Caco-2 (cell line): Measurements from ENCODE around the gene GTPBP1. TPM values are rescaled to one million over a fixed set of nuclear protein-coding genes. Genes with fewer than 3 reads are reported as not detected.

ENCODE experiments used
- BruUV-seq: library from RNA; stranded (reverse); fragments of 400-500 nt; replicated peaks from 2 replicates; lab custom pipeline; 2021; lab: Mats Ljungman, UMichigan
- CTCF ChIA-PET: fragments of 300-600 bp; sonication (Branson Sonifier 250); formaldehyde crosslinking; loops from one replicate; lab custom pipeline; 2022; ENCODE audit warnings: antibody characterized with exemption; lab: Charles Lee
- POLR2A ChIA-PET: fragments of 300-600 bp; sonication (Branson Sonifier 250); formaldehyde crosslinking; loops from one replicate; lab custom pipeline; 2022; ENCODE audit warnings: antibody characterized with exemption; lab: Charles Lee
- DNase-seq, 2 experiments: peaks; one replicate each; pipeline versions ENCODE4 v3.0.0 to v3.0.0-alpha.2; 2020 to 2022
- H3K27me3 ChIP-seq: replicated peaks from 2 replicates; pipeline ENCODE4 v1.6.0; 2011; ENCODE audit warnings: low read length; ENCODE audit not compliant: control insufficient read depth, insufficient read depth
- H3K36me3 ChIP-seq: 2 replicates; pipeline ENCODE4 v1.5.1; 2011; ENCODE audit warnings: low read length; ENCODE audit not compliant: control insufficient read depth, insufficient read depth
- H3K4me1 ChIP-seq: fragments of 250-450 bp; sonication (Bioruptor Pico); 2 replicates; pipeline ENCODE4 v1.5.1; 2020; ENCODE audit warnings: mild to moderate bottlenecking
- H3K4me3 ChIP-seq: 2 replicates; pipeline ENCODE4 v1.5.1; 2011; ENCODE audit warnings: low read depth, mild to moderate bottlenecking, control low read depth, low read length
- H3K9me3 ChIP-seq: fragments of 250-450 bp; sonication (Bioruptor Pico); 2 replicates; pipeline ENCODE4 v1.5.1; 2020; ENCODE audit warnings: mild to moderate bottlenecking, moderate library complexity
- H3K27ac Mint-ChIP-seq: one replicate; pipeline ENCODE4 v1.8.0; 2022; ENCODE audit warnings: mixed read lengths; ENCODE audit not compliant: unreplicated experiment
- H3K27me3 Mint-ChIP-seq: one replicate; pipeline ENCODE4 v1.8.0; 2022; ENCODE audit warnings: mixed read lengths; ENCODE audit not compliant: insufficient read depth, unreplicated experiment
- H3K36me3 Mint-ChIP-seq: one replicate; pipeline ENCODE4 v1.8.0; 2022; ENCODE audit warnings: mild to moderate bottlenecking, mixed read lengths; ENCODE audit not compliant: insufficient read depth, unreplicated experiment
- H3K4me1 Mint-ChIP-seq: one replicate; pipeline ENCODE4 v1.8.0; 2022; ENCODE audit warnings: low read depth, mixed read lengths; ENCODE audit not compliant: unreplicated experiment
- H3K4me3 Mint-ChIP-seq: one replicate; pipeline ENCODE4 v1.8.0; 2022; ENCODE audit warnings: mild to moderate bottlenecking, moderate library complexity, mixed read lengths; ENCODE audit not compliant: unreplicated experiment
- H3K9me3 Mint-ChIP-seq: one replicate; pipeline ENCODE4 v1.8.0; 2022; ENCODE audit warnings: mixed read lengths; ENCODE audit not compliant: unreplicated experiment
- CTCF ChIP-seq, 2 experiments: fragments of 200-600 bp in 1 of 2; IDR thresholded peaks; 1 replicate in 1 of 2; 2 replicates in 1 of 2; pipeline versions ENCODE4 v1.5.1 to v1.8.0; 2011 to 2022; ENCODE audit warnings: antibody characterized with exemption in 1 of 2, control low read depth in 1 of 2, inconsistent platforms in 1 of 2, low read depth in 1 of 2, low read length in 1 of 2, mild to moderate bottlenecking in 1 of 2, moderate library complexity in 1 of 2; ENCODE audit not compliant: insufficient read depth in 1 of 2, severe bottlenecking in 1 of 2, unreplicated experiment in 1 of 2
- intact Hi-C: fragments of 100-400 bp; cut with micrococcal nuclease; formaldehyde crosslinking; loops from one replicate; pipeline ENCODE4 v1.10.0; 2022; ENCODE audit not compliant: unreplicated experiment
- total RNA-seq: library from RNA; stranded (reverse); gene quantifications from 2 replicates; pipeline ENCODE4 v1.2.3, GENCODE V29; 2022

Gene GTPBP1
- total RNA-seq, 1 experiment from 2014 or later, result 47.2 TPM

- H3K27me3 ChIP-seq, result no peaks in the 10 kb centered on the region
- peaks cover 1% of the 10 kb centered on the region for H3K36me3 ChIP-seq
- intact Hi-C loops, result no loop called here
- no peak overlapping the region for H3K27ac Mint-ChIP-seq
- BruUV-seq, result no TSS peak
- no peaks in the 10 kb centered on the region for H3K9me3 ChIP-seq
- POLR2A ChIA-PET, result no interaction called here
- no peaks in the 10 kb centered on the region for H3K4me1 Mint-ChIP-seq
- DNase-seq, result no peak
- no peak for TF ChIP-seq CTCF (IDR thresholded peaks at IDR 0.05; ENCODE audit: insufficient read depth in 1 of 2, low read depth in 1 of 2, low read length in 1 of 2, severe bottlenecking in 1 of 2, unreplicated experiment in 1 of 2)
- H3K27me3 Mint-ChIP-seq, result no peaks in the 10 kb centered on the region
- H3K4me3 Mint-ChIP-seq, result no peak overlapping the region
- no peak overlapping the region for H3K4me3 ChIP-seq
- CTCF ChIA-PET, result no interaction called here
- H3K9me3 Mint-ChIP-seq, result no peaks in the 10 kb centered on the region
- H3K36me3 Mint-ChIP-seq, result peaks cover 65% of the 10 kb centered on the region
- H3K4me1 ChIP-seq, result no peaks in the 10 kb centered on the region
Observed at GRCh38 chr22:38741166-38741565, 35.4 kb downstream of the GTPBP1 start.

GRCh38 chr22:38741576-38741975, 35.8 kb downstream of the GTPBP1 start:
- no peak overlapping the region for H3K27ac Mint-ChIP-seq

GRCh38 chr22:38742176-38742942, 36.6 kb downstream of the GTPBP1 start:
- Mint-ChIP-seq H3K27me3 (no peaks in the 10 kb centered on the region), H3K36me3 (peaks cover 55% of the 10 kb centered on the region), H3K4me3 (no peak overlapping the region), H3K4me1 (no peaks in the 10 kb centered on the region), H3K9me3 (no peaks in the 10 kb centered on the region), H3K27ac (no peak overlapping the region)
- Histone ChIP-seq H3K36me3 (peaks cover 1% of the 10 kb centered on the region), H3K4me1 (no peaks in the 10 kb centered on the region), H3K27me3 (no peaks in the 10 kb centered on the region), H3K4me3 (no peak overlapping the region), H3K9me3 (no peaks in the 10 kb centered on the region)
- POLR2A ChIA-PET, result no interaction called here
- DNase-seq, result no peak
- no peak for TF ChIP-seq CTCF (IDR thresholded peaks at IDR 0.05; ENCODE audit: insufficient read depth in 1 of 2, low read depth in 1 of 2, low read length in 1 of 2, severe bottlenecking in 1 of 2, unreplicated experiment in 1 of 2)
- CTCF ChIA-PET, result interaction anchor here (1.8 kb wide), 1 partner anchor 8 kb away, joined by 5 read pairs; no protein-coding TSS in a partner anchor
- intact Hi-C loops, result no loop called here
- BruUV-seq, result no TSS peak

More at GRCh38 chr22:38741576-38741975, 35.8 kb downstream of the GTPBP1 start:
- H3K9me3 ChIP-seq, result no peaks in the 10 kb centered on the region
- H3K36me3 ChIP-seq, result peaks cover 1% of the 10 kb centered on the region
- BruUV-seq, result no TSS peak
- DNase-seq, result no peak
- POLR2A ChIA-PET, result no interaction called here
- Mint-ChIP-seq H3K36me3 (peaks cover 62% of the 10 kb centered on the region), H3K4me1 (no peaks in the 10 kb centered on the region), H3K4me3 (no peak overlapping the region), H3K27me3 (no peaks in the 10 kb centered on the region), H3K9me3 (no peaks in the 10 kb centered on the region)
- no peaks in the 10 kb centered on the region for H3K27me3 ChIP-seq
- no peaks in the 10 kb centered on the region for H3K4me1 ChIP-seq
- no peak overlapping the region for H3K4me3 ChIP-seq
- intact Hi-C loops, result no loop called here
- CTCF ChIA-PET, result no interaction called here
- TF ChIP-seq CTCF (IDR thresholded peaks at IDR 0.05; ENCODE audit: insufficient read depth in 1 of 2, low read depth in 1 of 2, low read length in 1 of 2, severe bottlenecking in 1 of 2, unreplicated experiment in 1 of 2), result no peak
